Mesodermal cell (in vitro differentiated cells): ENCODE measurements around the gene HYOU1.

Experiments used
- H3K27ac ChIP-seq: 2 replicates; pipeline ENCODE4 v1.7.0; 2013; ENCODE audit warnings: mild to moderate bottlenecking, low read depth, low read length, moderate library complexity; ENCODE audit not compliant: severe bottlenecking
- H3K36me3 ChIP-seq: 2 replicates; pipeline ENCODE4 v1.7.1; 2013; ENCODE audit warnings: mild to moderate bottlenecking, low read length, moderate library complexity; ENCODE audit not compliant: control insufficient read depth, insufficient read depth
- H3K4me1 ChIP-seq: one replicate; pipeline ENCODE4 v1.7.1; 2013; ENCODE audit warnings: mild to moderate bottlenecking, low read length; ENCODE audit not compliant: insufficient read depth, control insufficient read depth, poor library complexity, severe bottlenecking
- H3K4me3 ChIP-seq: 2 replicates; pipeline ENCODE4 v1.7.0; 2013; ENCODE audit warnings: low read length, control low read depth, mild to moderate bottlenecking; ENCODE audit not compliant: insufficient read depth, poor library complexity, severe bottlenecking; ENCODE audit errors: extremely low read depth
- H3K9me3 ChIP-seq: 2 replicates; pipeline ENCODE4 v1.7.1; 2013; ENCODE audit warnings: mild to moderate bottlenecking, low read length, moderate library complexity; ENCODE audit not compliant: control insufficient read depth
- WGBS, 2 experiments: methylation state at CpG; one replicate each; pipeline ENCODE4 v1.1.5; 2013; ENCODE audit warnings: missing lambda C conversion rate in 2 of 2; ENCODE audit not compliant: insufficient coverage in 2 of 2; 5-methylcytosine and 5-hydroxymethylcytosine counted together

Gene HYOU1

GRCh38 chr11:118998822-118999221, 58.2 kb downstream of the HYOU1 start:
- Histone ChIP-seq H3K36me3 (peaks cover 58% of the 10 kb centered on the region), H3K4me3 (peak overlapping the region; percentile 96), H3K9me3 (no peaks in the 10 kb centered on the region), H3K4me1 (peaks cover 12% of the 10 kb centered on the region), H3K27ac (peak overlapping the region; percentile 94)
- 23 to 34% methylated on average over 4 of the region's 6 CpGs for WGBS, 2 experiments

GRCh38 chr11:118998388-118998717, 58.7 kb downstream of the HYOU1 start:
- WGBS, 2 experiments: 0 to 1% methylated on average over 16 to 18 of the region's 19 CpGs
- Histone ChIP-seq H3K36me3 (peaks cover 53% of the 10 kb centered on the region), H3K4me3 (peak overlapping the region; percentile 96), H3K27ac (peak overlapping the region; percentile 94), H3K9me3 (no peaks in the 10 kb centered on the region), H3K4me1 (peaks cover 12% of the 10 kb centered on the region)

GRCh38 chr11:118997627-118998387, 59.2 kb downstream of the HYOU1 start, which contains the start of gene CENATAC:
Gene CENATAC (plus strand): TSS chr11:118998138. CDS start chr11:118998198, 60 bp downstream.
- Histone ChIP-seq H3K36me3 (peaks cover 47% of the 10 kb centered on the region), H3K4me3 (peak within 1 kb of the TSS; percentile 96), H3K9me3 (peaks cover 5% of the 10 kb centered on the region), H3K27ac (peak within 1 kb of the TSS; percentile 94), H3K4me1 (peaks cover 12% of the 10 kb centered on the region)
- WGBS, 2 experiments: 0% methylated on average over 52 to 54 of the region's 54 CpGs

GRCh38 chr11:118996926-118997626, 59.9 kb downstream of the HYOU1 start:
- Histone ChIP-seq H3K27ac (no peak overlapping the region), H3K4me3 (peak overlapping the region; percentile 96)
- 33% methylated on average over 19 to 22 of the region's 22 CpGs for WGBS, 2 experiments

More at GRCh38 chr11:118996926-118997626, 59.9 kb downstream of the HYOU1 start:
- peaks cover 12% of the 10 kb centered on the region for H3K4me1 ChIP-seq
- peaks cover 5% of the 10 kb centered on the region for H3K9me3 ChIP-seq
- H3K36me3 ChIP-seq: peaks cover 40% of the 10 kb centered on the region
